HG03045 (cell line): ENCODE data around the gene CNNM4.

Experiments
- ATAC-seq: cut with Tn5 transposase; IDR thresholded peaks from one replicate; pipeline ENCODE4 v1.9.1; 2021; ENCODE audit warnings: mild to moderate bottlenecking, moderate library complexity; ENCODE audit not compliant: unreplicated experiment

The CNNM4 gene

GRCh38 chr2:96809216-96809882 is 48.6 kb downstream of the CNNM4 start:
- no peak for ATAC-seq

- ATAC-seq, result no peak
Observed at GRCh38 chr2:96809951-96810782, 49.5 kb downstream of the CNNM4 start.

- ATAC-seq, result no peak
Observed at GRCh38 chr2:96810783-96811192, 50.1 kb downstream of the CNNM4 start.

GRCh38 chr2:96811917-96812316 is 51.2 kb downstream of the CNNM4 start:
- no peak for ATAC-seq

- no peak for ATAC-seq
Observed at GRCh38 chr2:96813656-96814055, 53.0 kb downstream of the CNNM4 start.

GRCh38 chr2:96815326-96816126 is 54.8 kb downstream of the CNNM4 start:
- peak; percentile 2 for ATAC-seq

GRCh38 chr2:96816127-96816835 is 55.6 kb downstream of the CNNM4 start, which contains the start of gene CNNM3:
CNNM3 (plus strand) TSS chr2:96816268; CDS start chr2:96816278, 10 bp downstream.
- peak; percentile 92 for ATAC-seq

GRCh38 chr2:96816836-96817702 is 56.4 kb downstream of the CNNM4 start:
- ATAC-seq, result no peak

- ATAC-seq, result no peak
Observed at GRCh38 chr2:96817882-96818281, 57.2 kb downstream of the CNNM4 start.

GRCh38 chr2:96819128-96819875 is 58.6 kb downstream of the CNNM4 start:
- no peak for ATAC-seq

- no peak for ATAC-seq
Observed at GRCh38 chr2:96819876-96820511, 59.3 kb downstream of the CNNM4 start.

- no peak for ATAC-seq
Observed at GRCh38 chr2:96821113-96821675, 60.5 kb downstream of the CNNM4 start.

- ATAC-seq, result no peak
Observed at GRCh38 chr2:96822786-96823185, 62.1 kb downstream of the CNNM4 start.

GRCh38 chr2:96823198-96823597 is 62.5 kb downstream of the CNNM4 start:
- ATAC-seq, result no peak

- no peak for ATAC-seq
Observed at GRCh38 chr2:96824079-96824870, 63.6 kb downstream of the CNNM4 start.

GRCh38 chr2:96825057-96825456 is 64.4 kb downstream of the CNNM4 start:
- no peak for ATAC-seq

GRCh38 chr2:96826546-96827278 is 66.0 kb downstream of the CNNM4 start:
- ATAC-seq, result no peak
